ENCODE results near the gene ZSWIM4.

DNA sequence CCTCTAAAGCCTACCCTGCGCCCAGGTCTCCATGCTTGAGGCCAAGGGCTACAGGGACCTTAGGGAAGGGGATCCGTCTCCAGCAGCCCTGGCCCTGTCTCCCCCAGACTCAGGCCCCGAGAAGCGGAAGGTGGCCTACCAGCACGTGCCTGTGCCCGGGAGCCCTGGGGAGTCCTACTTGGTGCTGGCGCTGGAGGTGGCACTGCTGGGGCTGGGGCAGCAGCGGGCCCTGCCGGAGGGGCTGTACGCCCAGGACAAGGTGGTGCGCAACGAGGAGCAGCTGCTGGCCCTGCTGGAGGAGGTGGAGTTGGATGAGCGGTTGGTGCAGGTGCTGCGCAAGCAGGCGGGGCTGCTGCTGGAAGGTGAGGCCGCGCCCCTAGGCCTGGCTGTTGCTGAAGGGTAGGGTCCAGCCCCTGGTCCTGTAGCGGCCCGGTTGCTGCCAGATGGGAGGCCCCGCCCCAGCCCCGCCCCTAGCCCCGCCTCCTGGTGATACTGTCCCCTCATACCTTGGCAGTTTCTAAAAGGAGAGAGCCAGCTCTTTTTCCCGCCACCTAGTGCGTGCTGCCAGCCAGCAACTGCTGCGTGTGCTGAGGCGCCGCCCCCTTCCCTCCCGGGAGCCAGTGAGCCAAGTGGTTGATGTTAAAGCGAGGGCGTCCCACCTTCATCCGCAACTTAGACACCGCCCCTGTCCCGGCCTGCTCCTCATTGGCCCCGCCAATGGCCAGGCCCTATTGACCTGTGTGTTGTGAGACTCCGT is 22.6 kb downstream of the ZSWIM4 start:
- TF ChIP-seq REST (IDR thresholded peaks at IDR 0.05; ENCODE audit: insufficient read depth in 1 of 2, low read depth in 2 of 2, low read length in 2 of 2): no peak
- TF ChIP-seq POLR2AphosphoS5 (IDR thresholded peaks at IDR 0.05; ENCODE audit: low read depth, low read length): no peak
